IMR-90 (cell line): ENCODE measurements around the gene MGAT5. TPM values are rescaled to one million over a fixed set of nuclear protein-coding genes. Genes with fewer than 3 reads are reported as not detected.

ENCODE experiments used
- ATAC-seq: fragments of 200-7000 bp; cut with Tn5 transposase; 2 replicates; pipeline ENCODE4 v1.9.1; 2020; ENCODE audit warnings: low read depth, mild to moderate bottlenecking, moderate library complexity
- BruUV-seq: library from RNA; stranded (reverse); fragments of 400-500 nt; replicated peaks from 2 replicates; lab custom pipeline; 2021; lab: Mats Ljungman, UMichigan
- CTCF ChIA-PET: fragments of 300-600 bp; formaldehyde crosslinking; extraction: SDS; loops from one replicate; lab custom pipeline; 2021; ENCODE audit warnings: antibody characterized with exemption; lab: Yijun Ruan, JAX
- POLR2A ChIA-PET: fragments of 300-600 bp; sonication (Branson Sonifier 250); formaldehyde crosslinking; loops from one replicate; lab custom pipeline; 2022; ENCODE audit warnings: antibody characterized with exemption; ENCODE audit not compliant: unreplicated experiment; lab: Charles Lee
- DNase-seq: peaks from one replicate; pipeline ENCODE4 v3.0.0; 2013
- H2AFZ ChIP-seq: replicated peaks from 2 replicates; pipeline ENCODE3; 2013; ENCODE audit warnings: low read length, mild to moderate bottlenecking; ENCODE audit not compliant: poor library complexity
- H2AK5ac ChIP-seq: 2 replicates; pipeline ENCODE4 v1.6.1; 2013; ENCODE audit warnings: low read depth, low read length, inconsistent platforms
- H2AK9ac ChIP-seq: replicated peaks from 2 replicates; pipeline ENCODE3; 2013; ENCODE audit warnings: mild to moderate bottlenecking, low read depth, low read length, moderate library complexity; ENCODE audit not compliant: poor library complexity
- H2BK120ac ChIP-seq: 2 replicates; pipeline ENCODE4 v1.6.1; 2013; ENCODE audit warnings: low read depth, low read length, inconsistent platforms
- H2BK15ac ChIP-seq: 3 replicates; pipeline ENCODE4 v1.6.1; 2013; ENCODE audit warnings: low read depth, low read length, inconsistent platforms
- H2BK20ac ChIP-seq: 2 replicates; pipeline ENCODE4 v1.6.1; 2013; ENCODE audit warnings: low read depth, mild to moderate bottlenecking, inconsistent platforms, low read length, moderate library complexity
- H2BK5ac ChIP-seq: 2 replicates; pipeline ENCODE4 v1.6.1; 2013; ENCODE audit warnings: mild to moderate bottlenecking, low read depth, low read length, inconsistent platforms; ENCODE audit not compliant: poor library complexity, severe bottlenecking
- H3K14ac ChIP-seq: replicated peaks from 2 replicates; pipeline ENCODE4 v1.6.1; 2013; ENCODE audit warnings: low read depth, low read length, inconsistent platforms
- H3K18ac ChIP-seq: 2 replicates; pipeline ENCODE4 v1.6.1; 2013; ENCODE audit warnings: low read depth, low read length, control low read depth
- H3K23ac ChIP-seq: 2 replicates; pipeline ENCODE4 v1.6.1; 2013; ENCODE audit warnings: low read depth, low read length, inconsistent platforms
- H3K27ac ChIP-seq: 2 replicates; pipeline ENCODE4 v1.5.1; 2013; ENCODE audit warnings: mild to moderate bottlenecking, control low read depth, low read length; ENCODE audit not compliant: insufficient read depth
- H3K27me3 ChIP-seq: 2 replicates; pipeline ENCODE4 v1.6.1; 2013; ENCODE audit warnings: low read length; ENCODE audit not compliant: control insufficient read depth, insufficient read depth
- H3K36me3 ChIP-seq: 2 replicates; pipeline ENCODE4 v1.6.1; 2013; ENCODE audit warnings: low read length, mixed read lengths; ENCODE audit not compliant: control insufficient read depth, insufficient read depth
- H3K4ac ChIP-seq: 2 replicates; pipeline ENCODE4 v1.6.1; 2013; ENCODE audit warnings: low read depth, low read length, inconsistent platforms
- H3K4me1 ChIP-seq: 2 replicates; pipeline ENCODE4 v1.6.1; 2013; ENCODE audit warnings: low read length, mixed read lengths; ENCODE audit not compliant: control insufficient read depth, insufficient read depth
- H3K4me2 ChIP-seq: 2 replicates; pipeline ENCODE4 v1.6.1; 2013; ENCODE audit warnings: low read depth, mild to moderate bottlenecking, control low read depth, low read length, moderate library complexity
- H3K4me3 ChIP-seq: 2 replicates; pipeline ENCODE4 v1.5.1; 2013; ENCODE audit warnings: low read depth, mild to moderate bottlenecking, control low read depth, low read length, moderate library complexity; ENCODE audit not compliant: insufficient read depth
- H3K56ac ChIP-seq: 2 replicates; pipeline ENCODE4 v1.6.1; 2013; ENCODE audit warnings: low read length, inconsistent platforms; ENCODE audit not compliant: insufficient read depth; ENCODE audit errors: extremely low read depth
- H3K79me1 ChIP-seq, 2 experiments: 2 replicates each; pipeline ENCODE4 v1.6.1; 2013; ENCODE audit warnings: low read length in 2 of 2, inconsistent platforms in 1 of 2, low read depth in 1 of 2
- H3K9ac ChIP-seq: 2 replicates; pipeline ENCODE4 v1.6.1; 2013; ENCODE audit warnings: low read depth, low read length, control low read depth
- H3K9me1 ChIP-seq: 2 replicates; pipeline ENCODE4 v1.6.1; 2013; ENCODE audit warnings: low read length, inconsistent platforms; ENCODE audit not compliant: insufficient read depth
- H3K9me3 ChIP-seq: 2 replicates; pipeline ENCODE4 v1.6.1; 2013; ENCODE audit warnings: low read length; ENCODE audit not compliant: control insufficient read depth, insufficient read depth
- H4K20me1 ChIP-seq: 2 replicates; pipeline ENCODE4 v1.6.1; 2013; ENCODE audit warnings: low read length, inconsistent platforms; ENCODE audit not compliant: insufficient read depth
- H4K5ac ChIP-seq: 2 replicates; pipeline ENCODE4 v1.6.1; 2013; ENCODE audit warnings: mild to moderate bottlenecking, low read depth, low read length, control low read depth
- H4K8ac ChIP-seq, 2 experiments: 2 replicates each; pipeline ENCODE4 v1.6.1; 2013; ENCODE audit warnings: low read depth in 2 of 2, low read length in 2 of 2, control low read depth in 1 of 2, inconsistent platforms in 1 of 2
- H4K91ac ChIP-seq: 2 replicates; pipeline ENCODE4 v1.6.1; 2013; ENCODE audit warnings: low read depth, low read length, inconsistent platforms; ENCODE audit not compliant: insufficient read depth
- FOS ChIP-seq: fragments of 150-350 bp; IDR thresholded peaks from 2 replicates; pipeline ENCODE4 v1.6.1; 2016; ENCODE audit warnings: low read depth, low read length
- MAFK ChIP-seq: IDR thresholded peaks from 2 replicates; pipeline ENCODE4 v1.6.1; 2012; ENCODE audit warnings: low read depth, low read length, improper control_type of control experiment
- MXI1 ChIP-seq: IDR thresholded peaks from 2 replicates; pipeline ENCODE4 v1.6.1; 2012; ENCODE audit warnings: low read depth, mild to moderate bottlenecking, low read length, moderate library complexity, borderline replicate concordance
- RAD21 ChIP-seq: IDR thresholded peaks from 2 replicates; pipeline ENCODE4 v1.6.1; 2012; ENCODE audit warnings: low read length, improper control_type of control experiment
- RCOR1 ChIP-seq: IDR thresholded peaks from 2 replicates; pipeline ENCODE4 v1.6.1; 2012; ENCODE audit warnings: mild to moderate bottlenecking, low read length, improper control_type of control experiment; ENCODE audit not compliant: insufficient replicate concordance
- dilution Hi-C: fragments of 300-500 bp; cut with HindIII; formaldehyde crosslinking; loops from one replicate; pipeline ENCODE4 v1.14.3; 2018; ENCODE audit warnings: low sequenced_read_pairs; ENCODE audit not compliant: unreplicated experiment
- in situ Hi-C: fragments of 300-500 bp; cut with MboI; formaldehyde crosslinking; loops from 3 replicates; pipeline ENCODE4 v1.14.3; 2019; ENCODE audit warnings: low sequenced_read_pairs, inconsistent platforms, mixed read lengths
- intact Hi-C: fragments of 100-400 bp; cut with micrococcal nuclease; formaldehyde crosslinking; loops from 2 replicates; pipeline ENCODE4 v1.10.0; 2022
- polyA plus RNA-seq, 3 experiments: library from polyadenylated mRNA; depleted of rRNA; stranded (reverse); fragments of >200 nt; gene quantifications; 2 replicates each; pipeline ENCODE4 v1.2.3, GENCODE V29; 2012; ENCODE audit warnings: low replicate concordance in 1 of 3
- total RNA-seq: library from RNA; depleted of rRNA; stranded (reverse); fragments of >200 nt; gene quantifications from 2 replicates; pipeline ENCODE4 v1.2.3, GENCODE V29; 2012
- TF ChIP-seq, protein P1 (sequence below): fragments of 150-350 bp; IDR thresholded peaks from 2 replicates; pipeline ENCODE4 v1.6.1; 2016; ENCODE audit warnings: low read depth, mild to moderate bottlenecking, low read length, moderate library complexity, borderline replicate concordance
- TF ChIP-seq, protein P2 (sequence below): conservative IDR thresholded peaks from 2 replicates; pipeline ENCODE4 v1.5.1; 2012; ENCODE audit warnings: mild to moderate bottlenecking, low read depth, low read length, improper control_type of control experiment

The MGAT5 gene
- total and polyA plus RNA-seq, 2 of the 4 experiments (the other 2 are of a cell fraction): 22.9 to 59.9 TPM

DNA sequence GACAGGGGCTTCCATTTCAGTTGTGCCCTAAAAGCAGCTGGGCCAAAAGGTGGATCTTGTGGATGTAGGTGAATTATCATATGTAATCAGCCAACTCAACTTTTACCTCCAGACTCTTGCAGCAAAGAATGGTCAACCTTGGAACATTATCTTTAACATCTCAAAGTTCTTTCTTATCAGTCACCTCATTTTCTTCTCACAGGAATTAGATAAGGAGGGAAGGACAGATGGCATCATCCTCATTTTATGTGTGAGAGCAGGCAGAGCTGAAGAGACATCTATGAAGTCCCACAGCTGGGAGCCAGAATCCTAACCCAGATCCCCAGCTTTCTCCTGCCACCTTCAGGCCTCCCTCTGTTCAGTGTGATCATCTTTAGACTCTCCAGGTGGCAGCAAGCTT, 182.1 kb downstream of the MGAT5 start:
- Histone ChIP-seq H3K18ac (no peak overlapping the region), H3K9me3 (no peaks in the 10 kb centered on the region), H2AK5ac (no peak overlapping the region), H3K56ac (no peak overlapping the region), H3K36me3 (peaks cover 44% of the 10 kb centered on the region), H3K4ac (no peak overlapping the region), H2BK5ac (no peak overlapping the region), H3K4me3 (no peak overlapping the region), H2BK20ac (no peak overlapping the region), H3K27me3 (no peaks in the 10 kb centered on the region), H3K14ac (no peak overlapping the region), H2BK120ac (no peak overlapping the region), H3K23ac (no peak overlapping the region), H3K9ac (no peak overlapping the region), H4K5ac (no peak overlapping the region), H2AFZ (no peak overlapping the region), H2BK15ac (no peak overlapping the region), H4K20me1 (no peaks in the 10 kb centered on the region), H3K9me1 (peaks cover 14% of the 10 kb centered on the region), H3K27ac (no peak overlapping the region), H3K4me2 (no peak overlapping the region), H4K8ac (no peak overlapping the region), H2AK9ac (no peak overlapping the region), H4K91ac (no peak overlapping the region), H3K79me1 (peaks cover 0 to 36% of the 10 kb centered on the region in 2 experiments; a peak in 3 of 4 replicates), H3K4me1 (peaks cover 13% of the 10 kb centered on the region)
- POLR2A ChIA-PET: no interaction called here
- CTCF ChIA-PET: interaction anchor here (0.7 to 1.2 kb wide), 3 partner anchors 9 to 15 kb away, joined by 3 to 4 read pairs (median 3); no protein-coding TSS in a partner anchor
- in situ Hi-C loops: no loop called here
- no peak for TF ChIP-seq MAFK
- no peak for TF ChIP-seq FOS
- TF ChIP-seq RAD21: no peak
- TF ChIP-seq MXI1: no peak
- TF ChIP-seq, protein P1, sequence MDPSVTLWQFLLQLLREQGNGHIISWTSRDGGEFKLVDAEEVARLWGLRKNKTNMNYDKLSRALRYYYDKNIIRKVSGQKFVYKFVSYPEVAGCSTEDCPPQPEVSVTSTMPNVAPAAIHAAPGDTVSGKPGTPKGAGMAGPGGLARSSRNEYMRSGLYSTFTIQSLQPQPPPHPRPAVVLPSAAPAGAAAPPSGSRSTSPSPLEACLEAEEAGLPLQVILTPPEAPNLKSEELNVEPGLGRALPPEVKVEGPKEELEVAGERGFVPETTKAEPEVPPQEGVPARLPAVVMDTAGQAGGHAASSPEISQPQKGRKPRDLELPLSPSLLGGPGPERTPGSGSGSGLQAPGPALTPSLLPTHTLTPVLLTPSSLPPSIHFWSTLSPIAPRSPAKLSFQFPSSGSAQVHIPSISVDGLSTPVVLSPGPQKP: no peak
- no peak for TF ChIP-seq RCOR1
- TF ChIP-seq, protein P2, sequence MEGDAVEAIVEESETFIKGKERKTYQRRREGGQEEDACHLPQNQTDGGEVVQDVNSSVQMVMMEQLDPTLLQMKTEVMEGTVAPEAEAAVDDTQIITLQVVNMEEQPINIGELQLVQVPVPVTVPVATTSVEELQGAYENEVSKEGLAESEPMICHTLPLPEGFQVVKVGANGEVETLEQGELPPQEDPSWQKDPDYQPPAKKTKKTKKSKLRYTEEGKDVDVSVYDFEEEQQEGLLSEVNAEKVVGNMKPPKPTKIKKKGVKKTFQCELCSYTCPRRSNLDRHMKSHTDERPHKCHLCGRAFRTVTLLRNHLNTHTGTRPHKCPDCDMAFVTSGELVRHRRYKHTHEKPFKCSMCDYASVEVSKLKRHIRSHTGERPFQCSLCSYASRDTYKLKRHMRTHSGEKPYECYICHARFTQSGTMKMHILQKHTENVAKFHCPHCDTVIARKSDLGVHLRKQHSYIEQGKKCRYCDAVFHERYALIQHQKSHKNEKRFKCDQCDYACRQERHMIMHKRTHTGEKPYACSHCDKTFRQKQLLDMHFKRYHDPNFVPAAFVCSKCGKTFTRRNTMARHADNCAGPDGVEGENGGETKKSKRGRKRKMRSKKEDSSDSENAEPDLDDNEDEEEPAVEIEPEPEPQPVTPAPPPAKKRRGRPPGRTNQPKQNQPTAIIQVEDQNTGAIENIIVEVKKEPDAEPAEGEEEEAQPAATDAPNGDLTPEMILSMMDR: no peak
- ATAC-seq (no peak), DNase-seq (no peak)
- no TSS peak for BruUV-seq
- intact Hi-C loops: no loop called here
- dilution Hi-C loops: no loop called here
